HEK293T (cell line): ENCODE data around the gene WDR37.

Source experiments
- BHLHE40 ChIP-seq: fragments of 450-650 bp; IDR thresholded peaks from 2 replicates; pipeline ENCODE4 v1.6.1; 2016; ENCODE audit warnings: mild to moderate bottlenecking, moderate library complexity, borderline replicate concordance
- CTBP1 ChIP-seq: fragments of 450-650 bp; IDR thresholded peaks from 2 replicates; pipeline ENCODE4 v1.6.1; 2016; ENCODE audit warnings: borderline replicate concordance
- ELF4 ChIP-seq: fragments of 450-650 bp; IDR thresholded peaks from 2 replicates; pipeline ENCODE4 v1.6.1; 2017; ENCODE audit warnings: antibody characterized with exemption
- FOXA1 ChIP-seq: fragments of 450-650 bp; IDR thresholded peaks from 2 replicates; pipeline ENCODE4 v1.6.1; 2016; ENCODE audit warnings: mild to moderate bottlenecking
- FOXK2 ChIP-seq: fragments of 450-650 bp; IDR thresholded peaks from 2 replicates; pipeline ENCODE4 v1.6.1; 2016; ENCODE audit warnings: mild to moderate bottlenecking
- FOXM1 ChIP-seq: fragments of 450-650 bp; IDR thresholded peaks from 2 replicates; pipeline ENCODE4 v1.6.1; 2017; ENCODE audit warnings: mild to moderate bottlenecking, borderline replicate concordance
- L3MBTL2 ChIP-seq: fragments of 450-650 bp; conservative IDR thresholded peaks from 2 replicates; pipeline ENCODE4 v1.6.1; 2016; ENCODE audit warnings: mild to moderate bottlenecking
- NFRKB ChIP-seq: fragments of 450-650 bp; IDR thresholded peaks from 2 replicates; pipeline ENCODE4 v1.6.1; 2016; ENCODE audit warnings: mild to moderate bottlenecking, moderate library complexity
- PKNOX1 ChIP-seq: fragments of 450-650 bp; IDR thresholded peaks from 2 replicates; pipeline ENCODE4 v1.6.1; 2016
- SP1 ChIP-seq: fragments of 450-650 bp; IDR thresholded peaks from 2 replicates; pipeline ENCODE4 v1.6.1; 2017
- SUZ12 ChIP-seq: fragments of 450-650 bp; IDR thresholded peaks from 2 replicates; pipeline ENCODE4 v1.6.1; 2016; ENCODE audit warnings: mild to moderate bottlenecking

GRCh38 chr10:1070919-1071318 lies 14.7 kb downstream of the WDR37 start:
- TF ChIP-seq NFRKB, result no peak
- TF ChIP-seq PKNOX1, result no peak
- no peak for TF ChIP-seq SP1
- no peak for TF ChIP-seq BHLHE40
- TF ChIP-seq FOXM1, result no peak
- TF ChIP-seq ELF4, result no peak
- no peak for TF ChIP-seq FOXA1
- TF ChIP-seq SUZ12, result no peak
- TF ChIP-seq L3MBTL2, result no peak
- TF ChIP-seq CTBP1, result no peak
- TF ChIP-seq FOXK2, result no peak
